BE2C (cell line): Measurements from ENCODE around the gene POLR3E.

ENCODE experiments used
- DNase-seq: peaks from one replicate; pipeline ENCODE4 v3.0.0-alpha.2; 2020
- H3K27me3 ChIP-seq: fragments of 250-450 bp; sonication (Bioruptor Pico); 2 replicates; pipeline ENCODE4 v1.5.1; 2020; ENCODE audit warnings: mild to moderate bottlenecking
- H3K36me3 ChIP-seq: fragments of 250-450 bp; sonication (Bioruptor Pico); 2 replicates; pipeline ENCODE4 v1.5.1; 2020; ENCODE audit warnings: mild to moderate bottlenecking
- H3K4me1 ChIP-seq: fragments of 250-450 bp; sonication (Bioruptor Pico); 2 replicates; pipeline ENCODE4 v1.5.1; 2020
- H3K4me3 ChIP-seq: 2 replicates; pipeline ENCODE4 v1.5.1; 2011; ENCODE audit warnings: low read depth, low read length
- H3K9me3 ChIP-seq: fragments of 250-450 bp; sonication (Bioruptor Pico); 2 replicates; pipeline ENCODE4 v1.5.1; 2020
- CTCF ChIP-seq: IDR thresholded peaks from 2 replicates; pipeline ENCODE4 v1.5.1; 2012; ENCODE audit warnings: mild to moderate bottlenecking, low read depth, low read length

Gene POLR3E

GRCh38 chr16:22352723-22353122 is 55.5 kb downstream of the POLR3E start:
- no peaks in the 10 kb centered on the region for H3K4me1 ChIP-seq
- no peak for TF ChIP-seq CTCF
- H3K9me3 ChIP-seq = no peaks in the 10 kb centered on the region
- H3K4me3 ChIP-seq = no peak overlapping the region
- peaks cover 38% of the 10 kb centered on the region for H3K36me3 ChIP-seq
- no peak for DNase-seq
- no peaks in the 10 kb centered on the region for H3K27me3 ChIP-seq

- no peaks in the 10 kb centered on the region for H3K4me1 ChIP-seq
- no peaks in the 10 kb centered on the region for H3K9me3 ChIP-seq
- no peak overlapping the region for H3K4me3 ChIP-seq
- H3K27me3 ChIP-seq = no peaks in the 10 kb centered on the region
- no peak for TF ChIP-seq CTCF
- peaks cover 37% of the 10 kb centered on the region for H3K36me3 ChIP-seq
- no peak for DNase-seq
Observed at GRCh38 chr16:22353191-22353919, 56.1 kb downstream of the POLR3E start.

- no peaks in the 10 kb centered on the region for H3K27me3 ChIP-seq
- no peak for TF ChIP-seq CTCF
- peaks cover 32% of the 10 kb centered on the region for H3K36me3 ChIP-seq
- no peaks in the 10 kb centered on the region for H3K9me3 ChIP-seq
- no peaks in the 10 kb centered on the region for H3K4me1 ChIP-seq
- H3K4me3 ChIP-seq = no peak overlapping the region
- DNase-seq = no peak
Observed at GRCh38 chr16:22353933-22354541, 56.8 kb downstream of the POLR3E start.

- no peak overlapping the region for H3K4me3 ChIP-seq
- H3K9me3 ChIP-seq = no peaks in the 10 kb centered on the region
- TF ChIP-seq CTCF = no peak
- no peaks in the 10 kb centered on the region for H3K27me3 ChIP-seq
- no peak for DNase-seq
- no peaks in the 10 kb centered on the region for H3K4me1 ChIP-seq
- H3K36me3 ChIP-seq = peaks cover 22% of the 10 kb centered on the region
Observed at GRCh38 chr16:22355487-22355908, 58.3 kb downstream of the POLR3E start.

GRCh38 chr16:22356930-22357634 is 59.9 kb downstream of the POLR3E start:
- H3K4me3 ChIP-seq = no peak overlapping the region
- peaks cover 14% of the 10 kb centered on the region for H3K36me3 ChIP-seq
- DNase-seq = no peak
- H3K9me3 ChIP-seq = no peaks in the 10 kb centered on the region
- no peaks in the 10 kb centered on the region for H3K27me3 ChIP-seq
- no peak for TF ChIP-seq CTCF
- no peaks in the 10 kb centered on the region for H3K4me1 ChIP-seq

- Histone ChIP-seq H3K4me3 (no peak overlapping the region), H3K4me1 (no peaks in the 10 kb centered on the region), H3K27me3 (no peaks in the 10 kb centered on the region), H3K36me3 (peaks cover 16% of the 10 kb centered on the region), H3K9me3 (no peaks in the 10 kb centered on the region)
- no peak for DNase-seq
- TF ChIP-seq CTCF = no peak
Observed at GRCh38 chr16:22357635-22357971, 60.4 kb downstream of the POLR3E start.
